Omental fat pad (tissue), 4 donors: Measurements from ENCODE around the gene DCANP1. TPM values are rescaled to one million over a fixed set of nuclear protein-coding genes. Genes with fewer than 3 reads are reported as not detected.

ENCODE experiments used
- ATAC-seq: fragments of 150-250 bp; one replicate; pipeline ENCODE4 v1.9.1; 2016; ENCODE audit warnings: mild to moderate bottlenecking, moderate library complexity; ENCODE audit not compliant: low FRiP score
- DNase-seq: peaks from one replicate; pipeline ENCODE4 v3.0.0-alpha.2; 2019; ENCODE audit warnings: low spot score
- total RNA-seq, 4 donors: library from RNA; depleted of rRNA; stranded (reverse); fragments of >200 nt; gene quantifications; one replicate each; pipeline ENCODE4 v1.1.0, GENCODE V29; 2016
- TF ChIP-seq, protein P1 (sequence below), 3 donors: fragments of 450-650 bp; IDR thresholded peaks; one replicate each; pipeline ENCODE4 v1.5.1; 2016 to 2017; ENCODE audit warnings: antibody characterized with exemption in 3 of 3, mild to moderate bottlenecking in 3 of 3, moderate library complexity in 2 of 3

Gene DCANP1
- total RNA-seq, 4 donors from 2014 or later, result 0.19 TPM; not detected in 3

- DNase-seq (no peak), ATAC-seq (no peak)
- TF ChIP-seq, protein P1, sequence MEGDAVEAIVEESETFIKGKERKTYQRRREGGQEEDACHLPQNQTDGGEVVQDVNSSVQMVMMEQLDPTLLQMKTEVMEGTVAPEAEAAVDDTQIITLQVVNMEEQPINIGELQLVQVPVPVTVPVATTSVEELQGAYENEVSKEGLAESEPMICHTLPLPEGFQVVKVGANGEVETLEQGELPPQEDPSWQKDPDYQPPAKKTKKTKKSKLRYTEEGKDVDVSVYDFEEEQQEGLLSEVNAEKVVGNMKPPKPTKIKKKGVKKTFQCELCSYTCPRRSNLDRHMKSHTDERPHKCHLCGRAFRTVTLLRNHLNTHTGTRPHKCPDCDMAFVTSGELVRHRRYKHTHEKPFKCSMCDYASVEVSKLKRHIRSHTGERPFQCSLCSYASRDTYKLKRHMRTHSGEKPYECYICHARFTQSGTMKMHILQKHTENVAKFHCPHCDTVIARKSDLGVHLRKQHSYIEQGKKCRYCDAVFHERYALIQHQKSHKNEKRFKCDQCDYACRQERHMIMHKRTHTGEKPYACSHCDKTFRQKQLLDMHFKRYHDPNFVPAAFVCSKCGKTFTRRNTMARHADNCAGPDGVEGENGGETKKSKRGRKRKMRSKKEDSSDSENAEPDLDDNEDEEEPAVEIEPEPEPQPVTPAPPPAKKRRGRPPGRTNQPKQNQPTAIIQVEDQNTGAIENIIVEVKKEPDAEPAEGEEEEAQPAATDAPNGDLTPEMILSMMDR (IDR thresholded peaks at IDR 0.05), result no peak
These were observed 43.3 kb upstream of the DCANP1 start for GRCh38 chr5:135490245-135491037.

DNA sequence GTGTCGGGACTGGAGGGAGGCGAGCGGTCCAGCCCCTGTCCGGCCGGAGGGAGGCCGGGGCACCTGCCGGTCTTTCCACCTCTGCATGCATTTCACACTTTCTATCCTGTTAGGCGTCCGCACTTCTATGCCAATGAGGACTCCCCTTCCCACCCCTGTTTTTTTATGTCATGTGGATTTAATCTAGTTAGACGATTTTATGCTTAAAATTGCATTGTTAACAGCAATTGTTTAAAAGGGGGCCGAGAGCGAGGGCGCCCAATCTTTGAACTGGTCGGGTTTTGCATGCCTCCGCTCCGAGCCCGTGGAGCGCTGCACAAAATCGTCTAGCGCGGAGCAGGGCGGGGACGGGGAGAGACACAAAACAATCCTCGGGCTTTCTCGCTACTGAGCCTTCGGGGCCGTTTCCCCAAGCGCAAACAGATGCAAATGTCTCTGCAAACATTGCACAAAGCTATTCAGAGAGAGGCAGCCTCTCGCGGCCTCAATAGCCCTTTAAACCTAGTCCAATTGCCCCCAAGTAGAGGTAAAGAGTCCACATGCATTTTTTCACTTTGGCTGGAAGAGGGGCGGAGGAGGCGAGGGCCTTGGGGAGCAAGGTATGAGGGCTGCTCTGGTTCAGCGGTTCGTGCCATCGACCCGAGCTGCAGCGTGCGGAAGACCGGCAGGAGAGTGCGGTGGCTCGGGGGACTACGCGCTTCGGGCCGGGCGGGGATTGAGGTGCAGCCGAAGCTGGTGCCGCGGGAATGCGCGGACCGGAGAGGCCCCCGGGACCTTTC lies 42.5 kb upstream of the DCANP1 start:
- ATAC-seq, result no peak

GRCh38 chr5:135488727-135489465 lies 41.7 kb upstream of the DCANP1 start:
- TF ChIP-seq, protein P1 (IDR thresholded peaks at IDR 0.05), result no peak
- no peak for DNase-seq
- ATAC-seq, result no peak

More for the DNA sequence above, 42.5 kb upstream of the DCANP1 start:
- no peak for DNase-seq
- TF ChIP-seq, protein P1 (IDR thresholded peaks at IDR 0.05), result no peak

DNA sequence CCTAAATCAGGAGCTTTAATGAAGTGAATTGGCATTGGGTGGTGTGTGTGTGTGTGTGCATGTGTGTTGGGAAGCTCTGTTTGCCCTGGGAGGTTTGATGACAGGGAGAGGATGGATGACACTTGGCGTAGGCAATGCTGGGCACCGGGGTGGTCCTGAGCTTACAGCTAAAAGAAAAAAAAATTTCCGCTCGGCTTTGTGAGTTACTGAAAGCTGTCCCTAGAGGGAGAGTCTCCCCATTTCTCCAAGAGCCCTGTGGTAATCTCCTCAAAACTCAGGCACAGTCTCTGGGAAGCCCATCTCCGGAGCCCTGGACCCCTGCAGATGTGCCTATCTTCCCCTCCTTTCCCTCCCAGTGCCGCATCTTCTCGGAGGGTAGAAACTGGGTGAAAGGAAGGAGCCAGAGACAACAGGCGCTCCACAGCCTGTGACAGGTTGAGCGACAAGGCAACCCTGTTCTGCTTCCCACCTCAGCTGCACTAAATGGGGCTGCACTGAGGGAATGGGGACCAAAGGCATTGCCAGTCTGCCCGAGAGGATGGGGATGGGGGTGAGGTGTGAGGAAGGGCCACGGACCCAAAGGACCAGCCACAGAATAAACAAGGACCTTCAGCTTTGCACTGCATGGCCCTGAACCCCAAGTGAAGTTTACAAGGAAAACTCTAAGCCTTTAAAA lies 40.8 kb upstream of the DCANP1 start:
- no peak for ATAC-seq
- no peak for DNase-seq
- TF ChIP-seq, protein P1 (IDR thresholded peaks at IDR 0.05), result no peak

- no peak for ATAC-seq
- TF ChIP-seq, protein P1 (IDR thresholded peaks at IDR 0.05), result no peak
- DNase-seq, result no peak
These were observed 39.9 kb upstream of the DCANP1 start for GRCh38 chr5:135487037-135487395.

- TF ChIP-seq, protein P1 (IDR thresholded peaks at IDR 0.05), result no peak
- no peak for DNase-seq
These were observed 39.2 kb upstream of the DCANP1 start for GRCh38 chr5:135486131-135487036.

More at GRCh38 chr5:135486131-135487036, 39.2 kb upstream of the DCANP1 start:
- ATAC-seq, result no peak
